ENCODE results near the gene TTLL13. TPM values are rescaled to one million over a fixed set of nuclear protein-coding genes. Genes with fewer than 3 reads are reported as not detected.
A peak's percentile ranks its signal among the peaks of the same experiment; 100 is the strongest.
"Not testable (repeated sequence)": the region's sequence is repeated elsewhere in the genome, so short reads cannot be mapped to it uniquely, and the experiment has no call there.

TTLL13 gene
- total and polyA plus RNA-seq, 9 donors = 0.04 to 0.33 (median 0.13) TPM; not detected in 4

DNA sequence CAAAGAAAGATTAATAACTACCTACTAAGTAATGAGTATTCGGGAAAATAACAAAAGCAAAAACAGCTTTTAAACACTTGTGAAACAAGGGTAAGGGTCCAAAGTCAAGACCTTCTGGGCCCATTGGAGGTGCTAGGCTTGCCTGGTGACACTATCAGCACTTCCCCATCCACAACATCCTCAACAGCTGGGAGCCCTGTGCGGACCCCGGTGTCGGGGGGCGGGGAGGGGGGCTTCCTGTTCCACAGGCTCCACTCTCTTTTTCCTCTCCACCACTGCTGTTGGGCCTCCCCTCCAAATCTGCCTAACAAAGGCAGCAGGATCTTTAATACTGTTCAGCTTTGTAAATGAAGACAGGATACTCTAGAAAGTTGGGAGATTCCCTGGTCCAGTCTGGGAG, 37.7 kb downstream of the TTLL13 start:
- Histone ChIP-seq H3K9me3 (no peaks in the 10 kb centered on the region), H3K4me3 (no peak overlapping the region), H3K4me1 (ENCODE audit: insufficient read depth) (no peaks in the 10 kb centered on the region), H3K27ac (no peak overlapping the region), H3K36me3 (no peaks in the 10 kb centered on the region), H3K27me3 (no peaks in the 10 kb centered on the region)
- DNase-seq = no peak
- 42 to 56% (median 52%) methylated on average over 5 of the region's 5 CpGs for WGBS, 3 donors
- TF ChIP-seq POLR2A (IDR thresholded peaks at IDR 0.05) (no peak), EP300 (IDR thresholded peaks at IDR 0.05) (no peak)
- TF ChIP-seq, protein P1, sequence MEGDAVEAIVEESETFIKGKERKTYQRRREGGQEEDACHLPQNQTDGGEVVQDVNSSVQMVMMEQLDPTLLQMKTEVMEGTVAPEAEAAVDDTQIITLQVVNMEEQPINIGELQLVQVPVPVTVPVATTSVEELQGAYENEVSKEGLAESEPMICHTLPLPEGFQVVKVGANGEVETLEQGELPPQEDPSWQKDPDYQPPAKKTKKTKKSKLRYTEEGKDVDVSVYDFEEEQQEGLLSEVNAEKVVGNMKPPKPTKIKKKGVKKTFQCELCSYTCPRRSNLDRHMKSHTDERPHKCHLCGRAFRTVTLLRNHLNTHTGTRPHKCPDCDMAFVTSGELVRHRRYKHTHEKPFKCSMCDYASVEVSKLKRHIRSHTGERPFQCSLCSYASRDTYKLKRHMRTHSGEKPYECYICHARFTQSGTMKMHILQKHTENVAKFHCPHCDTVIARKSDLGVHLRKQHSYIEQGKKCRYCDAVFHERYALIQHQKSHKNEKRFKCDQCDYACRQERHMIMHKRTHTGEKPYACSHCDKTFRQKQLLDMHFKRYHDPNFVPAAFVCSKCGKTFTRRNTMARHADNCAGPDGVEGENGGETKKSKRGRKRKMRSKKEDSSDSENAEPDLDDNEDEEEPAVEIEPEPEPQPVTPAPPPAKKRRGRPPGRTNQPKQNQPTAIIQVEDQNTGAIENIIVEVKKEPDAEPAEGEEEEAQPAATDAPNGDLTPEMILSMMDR (IDR thresholded peaks at IDR 0.05) = no peak
- intact Hi-C loops (cut with DNase I) = no loop called here

DNA sequence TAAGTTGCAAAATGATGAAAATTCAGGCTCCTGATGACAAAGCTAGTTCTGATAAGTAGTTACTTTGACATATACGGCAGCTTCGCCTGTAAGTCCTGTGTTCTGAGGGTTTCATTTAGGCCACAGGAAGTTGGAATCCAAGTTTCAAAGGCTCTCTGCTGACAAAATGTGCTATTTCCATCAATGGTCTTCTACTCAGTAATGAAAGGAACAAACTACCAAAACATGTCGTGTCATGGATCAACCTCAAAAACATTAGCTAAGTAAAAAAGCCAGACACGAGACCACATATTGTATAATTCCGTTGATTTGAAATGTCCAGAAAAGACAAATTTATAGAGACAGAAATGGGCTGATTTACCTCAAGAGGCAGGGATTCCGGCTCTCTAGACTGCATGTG, 38.6 kb downstream of the TTLL13 start:
- Histone ChIP-seq H3K9me3 (no peaks in the 10 kb centered on the region), H3K36me3 (no peaks in the 10 kb centered on the region), H3K27ac (no peak overlapping the region), H3K4me3 (no peak overlapping the region), H3K4me1 (ENCODE audit: insufficient read depth) (no peaks in the 10 kb centered on the region), H3K27me3 (no peaks in the 10 kb centered on the region)
- 90 to 97% (median 92%) methylated on average over 6 of the region's 6 CpGs for WGBS, 3 donors
- intact Hi-C loops (cut with DNase I) = no loop called here
- TF ChIP-seq EP300 (IDR thresholded peaks at IDR 0.05) (no peak), POLR2A (IDR thresholded peaks at IDR 0.05) (no peak)
- TF ChIP-seq, protein P1 (IDR thresholded peaks at IDR 0.05) = no peak
- no peak for DNase-seq

DNA sequence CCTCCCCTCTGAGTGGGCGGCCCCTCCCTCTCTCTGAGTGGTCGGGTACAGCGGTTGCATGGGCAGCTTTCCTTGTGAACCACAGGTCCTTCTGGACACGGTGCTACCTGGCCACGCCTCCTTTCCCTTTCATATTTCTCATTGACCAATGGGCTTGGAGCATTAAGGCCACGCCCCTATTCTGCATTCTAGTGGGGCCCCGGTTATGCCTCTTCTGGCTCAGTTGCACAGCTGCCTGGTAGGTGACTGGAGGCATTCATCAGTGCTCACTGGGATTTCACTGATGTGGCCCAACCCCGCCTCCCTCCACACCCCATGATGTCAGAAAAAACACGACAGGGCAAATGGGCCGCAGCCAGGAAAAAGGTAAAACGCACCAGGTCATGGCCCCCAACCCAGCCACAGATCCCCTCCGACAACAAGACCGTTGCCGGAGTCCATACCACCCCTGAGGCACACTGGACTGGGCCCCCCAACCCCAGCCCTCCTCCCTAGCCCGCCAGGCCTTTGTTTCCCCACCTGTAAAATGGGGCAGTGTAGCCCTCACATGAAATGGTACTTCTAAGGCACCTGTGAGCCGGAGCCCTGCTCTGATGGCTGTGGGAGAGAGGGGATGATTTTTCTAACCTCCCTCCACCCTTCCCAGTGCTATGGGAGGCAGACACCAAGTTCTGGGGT, 42.5 kb downstream of the TTLL13 start:
- Histone ChIP-seq H3K4me3 (no peak overlapping the region), H3K9me3 (no peaks in the 10 kb centered on the region), H3K36me3 (no peaks in the 10 kb centered on the region), H3K4me1 (ENCODE audit: insufficient read depth) (no peaks in the 10 kb centered on the region), H3K27me3 (no peaks in the 10 kb centered on the region), H3K27ac (no peak overlapping the region)
- DNase-seq = no peak
- TF ChIP-seq, protein P1 (IDR thresholded peaks at IDR 0.05) = no peak
- TF ChIP-seq POLR2A (IDR thresholded peaks at IDR 0.05) (no peak), EP300 (IDR thresholded peaks at IDR 0.05) (no peak)
- intact Hi-C loops (cut with DNase I) = no loop called here
- WGBS, 3 donors = 75 to 78% (median 78%) methylated on average over 16 of the region's 16 CpGs

DNA sequence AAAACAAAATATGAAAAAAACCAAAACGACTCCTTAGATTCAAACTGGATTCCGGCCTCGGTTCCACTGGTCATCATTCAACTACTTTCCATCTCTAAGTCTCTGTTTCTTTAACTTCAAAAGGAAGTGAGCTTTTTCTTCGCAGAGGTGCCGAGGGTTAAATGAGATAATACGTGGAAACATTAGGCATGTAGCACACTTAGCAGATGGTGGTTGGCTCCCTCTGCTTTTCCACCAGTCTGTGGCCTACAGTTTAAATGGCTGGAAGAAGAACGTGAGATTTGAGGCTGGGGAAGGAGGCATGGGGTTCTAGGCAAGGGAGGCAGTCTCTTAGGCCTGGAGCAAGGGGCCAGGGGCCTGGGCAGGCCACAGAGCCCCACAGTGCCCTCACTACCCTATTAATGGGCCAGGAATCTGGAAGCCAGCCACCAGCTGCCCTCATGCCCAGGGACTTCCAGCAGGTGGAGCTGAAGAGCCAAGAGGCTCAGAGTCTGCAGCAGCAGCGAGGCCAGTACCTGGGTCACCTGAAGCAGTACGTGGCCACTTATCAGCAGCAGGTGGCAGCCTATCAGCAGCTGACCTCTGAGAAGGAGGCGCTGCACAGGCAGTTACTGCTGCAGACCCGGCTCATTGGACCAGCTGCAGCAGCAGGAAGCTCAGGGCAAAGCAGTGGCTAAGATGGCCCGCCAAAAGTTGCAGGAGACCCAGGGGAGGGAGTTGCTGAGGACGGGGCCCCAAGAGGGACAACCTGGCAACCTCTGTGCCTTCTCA, 43.9 kb downstream of the TTLL13 start:
- H3K36me3 ChIP-seq; H3K27ac ChIP-seq; intact Hi-C loops (cut with DNase I); H3K27me3 ChIP-seq; H3K9me3 ChIP-seq; H3K4me3 ChIP-seq; H3K4me1 ChIP-seq (ENCODE audit: insufficient read depth): not testable (repeated sequence)
- TF ChIP-seq, protein P1 (IDR thresholded peaks at IDR 0.05) = peak in 2 of 3 donors; percentile 41 to 48
- peak; percentile 46 to 77 (median 64) for DNase-seq
- 60 to 63% (median 62%) methylated on average over 13 of the region's 13 CpGs for WGBS, 3 donors
